Astrocyte (in vitro differentiated cells and primary cell): ENCODE measurements around the gene IQGAP3. TPM values are rescaled to one million over a fixed set of nuclear protein-coding genes. Genes with fewer than 3 reads are reported as not detected.

ENCODE experiments used
- DNase-seq: peaks from one replicate; pipeline ENCODE4 v3.0.0-alpha.2; 2010; ENCODE audit warnings: low read depth
- FAIRE-seq: peaks from 2 replicates; lab custom pipeline; 2011; peaks lifted over from hg19 to GRCh38; lab: Jason Lieb, UNC
- H2AFZ ChIP-seq: 2 replicates; pipeline ENCODE4 v1.6.0; 2012; ENCODE audit warnings: low read depth, low read length, inconsistent platforms
- H3K27ac ChIP-seq: 2 replicates; pipeline ENCODE4 v1.5.1; 2011; ENCODE audit warnings: low read depth, low read length, inconsistent platforms
- H3K27me3 ChIP-seq: 2 replicates; pipeline ENCODE4 v1.6.0; 2011; ENCODE audit warnings: low read length, inconsistent platforms; ENCODE audit not compliant: insufficient read depth
- H3K36me3 ChIP-seq: 2 replicates; pipeline ENCODE4 v1.5.1; 2011; ENCODE audit warnings: low read length, inconsistent platforms; ENCODE audit not compliant: insufficient read depth
- H3K4me1 ChIP-seq: 2 replicates; pipeline ENCODE4 v1.5.1; 2011; ENCODE audit warnings: low read length, inconsistent platforms; ENCODE audit not compliant: insufficient read depth
- H3K4me2 ChIP-seq: 2 replicates; pipeline ENCODE4 v1.6.0; 2012; ENCODE audit warnings: low read length, inconsistent platforms
- H3K4me3 ChIP-seq: 2 replicates; pipeline ENCODE4 v1.5.1; 2011; ENCODE audit warnings: low read depth, mild to moderate bottlenecking, low read length, inconsistent platforms; ENCODE audit not compliant: insufficient read depth
- H3K79me2 ChIP-seq: 2 replicates; pipeline ENCODE4 v1.6.0; 2012; ENCODE audit warnings: mild to moderate bottlenecking, low read length, inconsistent platforms; ENCODE audit not compliant: insufficient read depth
- H3K9ac ChIP-seq: 2 replicates; pipeline ENCODE4 v1.6.0; 2012; ENCODE audit warnings: mild to moderate bottlenecking, low read length, inconsistent platforms
- H3K9me3 ChIP-seq: 2 replicates; pipeline ENCODE4 v1.5.1; 2012; ENCODE audit warnings: low read depth, mild to moderate bottlenecking, low read length, inconsistent platforms; ENCODE audit not compliant: insufficient read depth
- H4K20me1 ChIP-seq: 2 replicates; pipeline ENCODE4 v1.6.0; 2012; ENCODE audit warnings: low read length, inconsistent platforms; ENCODE audit not compliant: insufficient read depth
- H3K27ac Mint-ChIP-seq: one replicate; pipeline ENCODE4 v1.8.0; 2021; ENCODE audit warnings: mild to moderate bottlenecking, mixed read lengths; ENCODE audit not compliant: unreplicated experiment
- H3K27me3 Mint-ChIP-seq: one replicate; pipeline ENCODE4 v1.8.0; 2021; ENCODE audit warnings: low read depth, mixed read lengths; ENCODE audit not compliant: unreplicated experiment
- H3K36me3 Mint-ChIP-seq: one replicate; pipeline ENCODE4 v1.8.0; 2021; ENCODE audit warnings: low read depth, mixed read lengths; ENCODE audit not compliant: unreplicated experiment
- H3K4me1 Mint-ChIP-seq: one replicate; pipeline ENCODE4 v1.8.0; 2021; ENCODE audit warnings: low read depth, mixed read lengths; ENCODE audit not compliant: unreplicated experiment
- H3K4me3 Mint-ChIP-seq: one replicate; pipeline ENCODE4 v1.8.0; 2021; ENCODE audit warnings: mild to moderate bottlenecking, moderate library complexity, mixed read lengths; ENCODE audit not compliant: unreplicated experiment
- H3K9me3 Mint-ChIP-seq: one replicate; pipeline ENCODE4 v1.8.0; 2021; ENCODE audit warnings: mild to moderate bottlenecking, mixed read lengths; ENCODE audit not compliant: unreplicated experiment
- CTCF ChIP-seq: IDR thresholded peaks from 2 replicates; pipeline ENCODE4 v1.5.1; 2011; ENCODE audit warnings: low read depth, mild to moderate bottlenecking, inconsistent platforms, low read length, moderate library complexity; ENCODE audit not compliant: insufficient read depth
- EZH2 ChIP-seq: IDR thresholded peaks from 2 replicates; pipeline ENCODE4 v1.6.1; 2012; ENCODE audit warnings: mild to moderate bottlenecking, low read length, inconsistent platforms; ENCODE audit not compliant: insufficient read depth
- total RNA-seq: library from RNA; stranded (reverse); gene quantifications from 2 replicates; pipeline ENCODE4 v1.2.1, GENCODE V29; 2021

The IQGAP3 gene
- total RNA-seq, 1 donor from 2014 or later: 2.2 TPM

GRCh38 chr1:156525856-156526489, 46.4 kb downstream of the IQGAP3 start:
- TF ChIP-seq CTCF (no peak), EZH2 (no peak)
- H3K36me3 ChIP-seq: peaks cover 9% of the 10 kb centered on the region
- FAIRE-seq (no peak), DNase-seq (no peak)
- no peaks in the 10 kb centered on the region for H3K27me3 ChIP-seq
- no peaks in the 10 kb centered on the region for H3K79me2 ChIP-seq
- H3K36me3 Mint-ChIP-seq: peaks cover 4% of the 10 kb centered on the region
- H3K4me1 ChIP-seq: no peaks in the 10 kb centered on the region
- H3K27me3 Mint-ChIP-seq: peaks cover 2% of the 10 kb centered on the region
- H3K9me3 ChIP-seq: no peaks in the 10 kb centered on the region
- H3K4me3 Mint-ChIP-seq: no peak overlapping the region
- H3K4me2 ChIP-seq: no peak overlapping the region
- no peak overlapping the region for H3K27ac Mint-ChIP-seq
- no peak overlapping the region for H3K27ac ChIP-seq
- no peaks in the 10 kb centered on the region for H4K20me1 ChIP-seq
- H3K4me3 ChIP-seq: no peak overlapping the region
- no peak overlapping the region for H2AFZ ChIP-seq
- H3K9ac ChIP-seq: no peak overlapping the region
- peaks cover 7% of the 10 kb centered on the region for H3K4me1 Mint-ChIP-seq
- H3K9me3 Mint-ChIP-seq: peaks cover 5% of the 10 kb centered on the region

GRCh38 chr1:156525071-156525501, 47.3 kb downstream of the IQGAP3 start:
- no peak for FAIRE-seq
- H3K4me2 ChIP-seq: no peak overlapping the region

More at GRCh38 chr1:156525071-156525501, 47.3 kb downstream of the IQGAP3 start:
- no peaks in the 10 kb centered on the region for H3K4me1 ChIP-seq
- Mint-ChIP-seq H3K27ac (no peak overlapping the region), H3K4me3 (no peak overlapping the region), H3K36me3 (peaks cover 4% of the 10 kb centered on the region), H3K27me3 (peaks cover 2% of the 10 kb centered on the region), H3K4me1 (peaks cover 7% of the 10 kb centered on the region), H3K9me3 (peaks cover 5% of the 10 kb centered on the region)
- no peak overlapping the region for H2AFZ ChIP-seq
- H4K20me1 ChIP-seq: no peaks in the 10 kb centered on the region
- TF ChIP-seq EZH2: no peak
- TF ChIP-seq CTCF: no peak
- no peaks in the 10 kb centered on the region for H3K9me3 ChIP-seq
- H3K27me3 ChIP-seq: no peaks in the 10 kb centered on the region
- DNase-seq: no peak
- no peaks in the 10 kb centered on the region for H3K79me2 ChIP-seq
- H3K9ac ChIP-seq: no peak overlapping the region
- H3K4me3 ChIP-seq: no peak overlapping the region
- peaks cover 9% of the 10 kb centered on the region for H3K36me3 ChIP-seq
- no peak overlapping the region for H3K27ac ChIP-seq
